ENCODE data around the gene RAPGEF3.

DNA sequence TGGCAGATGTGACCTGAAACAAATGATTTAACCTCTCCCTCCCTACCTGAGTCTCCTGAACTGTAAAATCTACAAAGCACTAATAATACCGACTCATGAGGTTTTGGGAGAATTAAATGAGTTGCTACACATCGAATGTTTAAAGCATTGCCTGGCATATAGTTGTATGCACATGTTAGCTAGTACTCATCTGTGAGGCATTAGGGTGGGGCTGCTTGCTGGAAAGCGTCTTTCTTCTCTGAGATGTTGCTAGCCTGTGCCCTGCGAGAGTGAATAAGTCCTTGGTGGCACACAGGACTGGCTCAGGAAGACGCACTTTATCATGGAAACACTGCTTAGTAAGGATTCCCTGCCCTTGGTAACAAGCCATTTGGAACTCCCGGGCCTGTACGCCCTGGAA, 6.1 kb downstream of the RAPGEF3 start:
- TF ChIP-seq ARNTL (CRISPR knock-in tag; IDR thresholded peaks at IDR 0.05; ENCODE audit: borderline replicate concordance, low read depth) (no peak), ZFP30 (CRISPR knock-in tag; IDR thresholded peaks at IDR 0.05) (no peak), TOX (CRISPR knock-in tag; IDR thresholded peaks at IDR 0.05; ENCODE audit: borderline replicate concordance) (no peak), CSDC2 (CRISPR knock-in tag; IDR thresholded peaks at IDR 0.05) (no peak), BACH2 (CRISPR knock-in tag; IDR thresholded peaks at IDR 0.05; ENCODE audit: borderline replicate concordance) (no peak), CSRNP3 (CRISPR knock-in tag; IDR thresholded peaks at IDR 0.05) (no peak)
